Limb (tissue), 2 donors: ENCODE data around the gene HCFC2.
"Not testable (repeated sequence)": the region's sequence is repeated elsewhere in the genome, so short reads cannot be mapped to it uniquely, and the experiment has no call there.

Experiments
- DNase-seq, 2 donors: peaks; one replicate each; pipeline ENCODE4 v3.0.0-alpha.2; 2016; ENCODE audit errors: extremely low spot score in 2 of 2

Gene HCFC2

DNA sequence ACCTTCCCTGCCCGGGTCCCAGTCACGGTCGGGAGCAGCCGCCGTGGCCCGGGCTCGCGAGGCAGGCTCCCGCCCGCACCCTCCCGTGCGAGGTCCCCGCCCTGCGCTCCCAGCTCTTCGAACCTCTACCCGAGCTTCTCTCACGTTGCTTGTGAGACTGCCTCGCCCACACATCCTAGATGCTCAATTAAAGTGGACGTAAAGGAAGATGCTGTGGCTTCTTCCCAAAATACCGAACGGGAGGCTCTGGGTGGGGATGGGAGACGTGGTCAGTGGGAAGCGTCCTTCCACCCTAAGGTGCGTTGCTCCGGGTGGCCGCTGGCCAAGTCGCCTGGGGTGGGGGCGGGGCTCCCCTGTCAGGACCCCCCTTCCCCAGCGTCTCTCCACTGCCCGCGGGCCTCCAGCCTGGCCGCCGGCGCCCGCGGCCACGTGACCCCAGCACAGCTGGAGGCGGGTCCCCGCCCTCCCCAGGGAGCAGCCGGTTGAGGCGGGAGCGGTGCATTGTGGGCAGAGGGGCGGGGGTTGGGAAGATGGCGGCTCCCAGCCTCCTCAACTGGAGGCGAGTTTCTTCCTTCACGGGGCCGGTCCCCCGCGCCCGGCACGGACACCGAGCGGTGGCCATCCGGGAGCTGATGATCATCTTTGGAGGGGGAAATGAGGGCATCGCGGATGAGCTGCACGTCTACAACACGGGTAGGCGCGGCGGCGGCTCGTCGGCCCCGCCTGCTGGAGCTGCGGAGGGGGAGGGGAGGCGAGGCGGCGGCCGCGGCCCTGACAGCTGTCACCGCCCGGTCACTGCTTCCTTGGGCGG is at the start of gene HCFC2:
Gene HCFC2 (plus strand): TSS at position 501 of the 811 bp plus-strand sequence. CDS start 30 bp downstream, at position 531.
- peak; percentile 91 to 96 for DNase-seq

DNA sequence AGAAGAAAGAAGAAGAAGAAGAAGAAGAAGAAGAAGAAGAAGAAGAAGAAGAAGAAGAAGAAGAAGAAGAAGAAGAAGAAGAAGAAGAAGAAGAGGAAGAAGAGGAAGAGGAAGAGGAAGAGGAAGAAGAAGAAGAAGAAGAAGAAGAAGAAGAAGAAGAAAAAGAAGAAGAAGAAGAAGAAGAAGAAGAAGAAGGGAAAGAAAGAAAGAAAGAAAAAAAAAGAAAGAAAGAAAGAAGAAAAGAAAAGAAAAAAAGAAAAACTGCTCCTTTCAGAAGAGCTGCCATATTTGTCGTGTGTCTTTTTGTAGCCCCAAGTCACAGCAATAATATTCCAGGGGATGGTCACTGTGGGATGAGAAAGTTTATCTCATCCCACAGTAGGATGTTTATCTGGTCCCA is 42.5 kb upstream of the HCFC2 start:
- not testable (repeated sequence) for DNase-seq

DNA sequence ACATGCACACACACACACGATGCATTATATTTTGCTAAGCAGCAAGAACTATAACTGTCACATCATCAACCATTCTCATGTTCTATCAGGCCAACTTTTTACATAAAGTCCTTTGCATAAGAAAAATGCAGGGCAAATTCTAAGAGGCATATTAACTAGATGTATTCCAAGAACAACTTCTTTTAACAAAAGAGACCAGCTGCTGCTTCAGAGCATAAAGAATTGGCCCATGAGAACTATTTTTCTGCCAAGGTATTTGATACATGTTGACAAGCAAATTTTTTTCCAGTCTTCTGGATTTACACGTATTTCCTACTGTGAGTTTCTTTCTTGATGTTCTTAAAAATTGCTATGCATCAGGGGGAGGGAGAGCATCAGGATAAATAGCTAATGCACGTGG is 41.5 kb upstream of the HCFC2 start:
- DNase-seq: peak in 1 of 2 donors; percentile 32

DNA sequence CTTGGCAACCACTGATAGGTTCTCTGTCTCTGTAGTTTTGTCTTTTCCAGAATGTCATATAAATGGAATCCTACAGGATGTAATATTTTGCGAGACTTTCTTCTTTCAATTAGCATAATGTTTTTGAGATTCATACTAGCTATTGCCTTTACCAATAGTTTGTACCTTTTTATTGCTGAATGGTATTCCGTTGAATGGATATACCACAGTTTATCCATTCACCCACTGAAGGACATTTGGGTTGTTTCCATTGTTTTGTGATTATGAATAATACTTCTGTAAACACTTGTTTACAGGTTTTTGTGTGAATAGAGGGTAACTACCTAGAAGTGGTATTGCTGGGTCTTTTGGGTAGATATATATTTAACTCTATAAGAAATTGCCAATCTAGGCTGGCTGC is 40.6 kb upstream of the HCFC2 start:
- no peak for DNase-seq

DNA sequence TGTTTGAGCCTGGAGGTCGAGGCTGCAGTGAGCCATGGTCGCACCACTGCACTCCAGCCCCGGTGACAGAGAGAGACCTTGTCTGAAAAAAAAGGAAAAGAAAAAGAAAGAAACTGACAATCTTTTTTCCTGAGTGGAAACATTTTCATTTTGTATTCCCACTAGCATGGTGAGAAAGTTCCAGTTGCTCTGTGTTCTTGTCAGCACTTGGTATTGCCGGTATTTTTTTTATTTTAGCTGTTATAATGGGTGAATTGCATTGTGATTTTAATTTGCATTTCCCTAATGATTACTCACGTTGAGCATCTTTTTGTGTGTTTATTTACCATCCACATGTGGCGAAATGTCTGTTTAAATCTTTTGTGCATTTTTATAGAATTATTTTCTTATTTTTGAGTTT is 40.0 kb upstream of the HCFC2 start:
- no peak for DNase-seq

DNA sequence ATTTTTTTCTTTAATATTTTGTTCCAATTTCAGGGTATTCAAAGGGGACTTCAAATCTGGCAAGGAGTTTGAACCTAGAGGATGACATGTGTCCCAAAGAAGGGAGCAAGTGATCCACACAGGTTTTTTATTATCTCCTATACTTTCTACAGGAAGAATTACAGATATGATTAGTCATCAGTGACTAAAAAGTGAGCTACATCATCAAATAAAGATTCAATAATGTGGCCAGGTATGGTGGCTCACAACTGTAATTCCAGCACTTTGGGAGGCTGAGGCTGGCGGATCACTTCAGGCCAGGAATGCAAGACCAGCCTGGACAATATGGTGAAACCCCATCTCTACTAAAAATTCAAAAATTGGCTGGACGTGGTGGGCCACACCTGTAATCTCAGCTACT is 38.6 kb upstream of the HCFC2 start:
- DNase-seq: no peak

DNA sequence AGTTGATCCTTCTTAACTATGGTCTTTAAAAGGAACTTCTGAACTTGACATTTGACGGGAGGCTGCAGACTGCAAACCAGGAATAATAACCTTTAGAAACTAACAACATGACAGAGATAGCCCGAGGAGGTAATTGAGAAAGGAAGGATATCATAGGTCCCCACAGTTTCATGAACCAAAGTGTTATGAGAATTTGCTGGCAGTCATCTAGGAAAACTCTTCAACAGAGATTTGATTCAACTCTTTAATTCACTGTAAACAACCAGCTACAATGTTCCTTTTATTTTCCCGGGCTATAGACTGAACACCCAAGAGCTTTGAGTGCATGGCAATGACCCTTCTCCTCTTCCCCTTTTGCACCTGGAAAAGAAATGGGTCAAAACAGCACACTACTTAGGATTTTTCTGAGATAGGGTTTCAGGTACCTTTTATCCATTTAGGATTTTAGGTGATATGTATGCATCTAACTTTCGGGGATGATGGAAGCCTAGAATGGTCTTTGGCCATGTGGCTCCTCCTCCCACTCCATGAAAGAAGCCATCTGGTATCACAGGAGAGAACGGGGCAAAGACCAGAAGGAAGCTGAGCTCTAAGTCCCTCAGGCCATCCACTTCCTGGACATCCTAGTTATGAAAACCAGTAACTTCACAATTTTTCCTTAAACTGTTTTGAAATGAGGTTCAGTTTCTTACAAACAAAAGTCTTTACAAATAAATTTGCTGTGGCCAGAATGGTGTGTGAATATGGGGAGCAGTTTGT is 37.3 kb upstream of the HCFC2 start:
- DNase-seq: no peak

DNA sequence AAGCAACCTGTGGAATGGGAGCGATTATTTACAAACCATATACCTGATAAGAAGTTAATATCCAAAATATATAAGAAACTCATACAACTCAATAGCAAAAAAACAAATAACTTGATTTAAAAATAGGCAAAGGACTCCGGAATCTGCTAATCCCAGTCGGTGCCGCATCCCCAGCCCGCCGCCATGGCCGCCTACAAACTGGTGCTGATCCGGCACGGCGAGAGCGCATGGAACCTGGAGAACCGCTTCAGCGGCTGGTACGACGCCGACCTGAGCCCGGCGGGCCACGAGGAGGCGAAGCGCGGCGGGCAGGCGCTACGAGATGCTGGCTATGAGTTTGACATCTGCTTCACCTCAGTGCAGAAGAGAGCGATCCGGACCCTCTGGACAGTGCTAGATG is 33.7 kb upstream of the HCFC2 start:
- DNase-seq: not testable (repeated sequence)

DNA sequence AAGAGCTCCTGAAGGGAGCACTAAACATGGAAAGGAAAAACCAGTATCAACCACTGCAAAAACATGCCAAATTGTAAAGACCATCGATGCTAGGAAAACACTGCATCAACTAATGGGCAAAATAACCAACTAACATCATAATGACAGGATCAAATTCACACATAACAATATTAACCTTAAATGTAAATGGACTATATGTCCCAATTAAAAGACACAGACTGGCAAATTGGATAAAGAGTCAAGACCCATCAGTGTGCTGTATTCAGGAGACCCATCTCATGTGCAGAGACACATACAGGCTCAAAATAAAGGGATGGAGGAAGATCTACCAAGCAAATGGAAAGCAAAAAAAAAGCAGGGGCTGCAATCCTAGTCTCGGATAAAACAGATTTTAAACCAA is 28.2 kb upstream of the HCFC2 start:
- not testable (repeated sequence) for DNase-seq

DNA sequence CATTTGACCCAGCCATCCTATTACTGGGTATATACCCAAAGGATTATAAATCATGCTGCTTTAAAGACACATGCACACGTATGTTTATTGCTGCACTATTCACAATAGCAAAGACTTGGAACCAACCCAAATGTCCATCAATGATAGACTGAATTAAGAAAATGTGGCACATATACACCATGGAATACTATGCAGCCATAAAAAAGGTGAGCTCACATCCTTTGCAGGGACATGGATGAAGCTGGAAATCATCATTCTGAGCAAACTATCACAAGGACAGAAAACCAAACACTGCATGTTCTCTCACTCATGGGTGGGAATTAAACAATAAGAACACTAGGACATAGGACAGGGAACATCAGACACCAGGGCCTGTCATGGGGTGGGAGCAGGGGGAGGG is 24.6 kb upstream of the HCFC2 start:
- DNase-seq: not testable (repeated sequence)

DNA sequence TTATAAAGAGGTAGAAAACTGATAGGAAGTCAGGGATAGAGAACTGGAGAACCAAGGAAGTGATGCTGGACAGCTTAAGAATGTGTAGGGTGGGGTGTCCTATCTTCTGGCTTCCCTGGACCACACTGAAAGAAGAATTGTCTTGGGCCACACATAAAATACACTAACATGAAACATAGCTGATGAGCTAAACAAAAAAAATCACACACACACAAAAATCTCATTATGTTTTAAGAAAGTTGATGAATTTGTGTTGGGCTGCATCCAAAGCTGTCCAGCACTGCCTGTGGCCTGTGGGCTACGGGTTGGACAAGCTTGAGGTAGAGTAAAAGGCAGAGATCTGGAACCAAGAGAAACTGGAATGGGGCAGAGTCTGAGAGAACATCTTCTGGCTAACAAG is 21.8 kb upstream of the HCFC2 start:
- no peak for DNase-seq

DNA sequence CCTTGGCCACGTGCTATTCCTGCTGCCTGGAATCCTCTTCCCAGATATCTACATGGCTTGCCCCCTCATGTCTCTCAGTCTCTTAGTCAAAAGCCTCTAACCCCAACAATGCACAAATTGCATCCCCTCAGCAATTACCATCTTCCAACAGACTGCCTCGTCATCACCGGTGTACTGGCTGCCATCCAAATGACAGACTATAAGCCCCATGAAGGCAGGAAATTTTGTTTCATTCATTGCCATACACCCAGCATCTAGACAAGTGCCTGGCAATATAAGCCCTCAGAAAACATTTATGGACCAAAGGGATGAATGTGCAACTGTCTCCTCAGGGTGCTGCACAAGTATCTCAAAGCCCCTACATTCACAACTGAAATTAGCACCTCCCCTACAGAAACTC is 20.2 kb upstream of the HCFC2 start:
- DNase-seq: no peak

DNA sequence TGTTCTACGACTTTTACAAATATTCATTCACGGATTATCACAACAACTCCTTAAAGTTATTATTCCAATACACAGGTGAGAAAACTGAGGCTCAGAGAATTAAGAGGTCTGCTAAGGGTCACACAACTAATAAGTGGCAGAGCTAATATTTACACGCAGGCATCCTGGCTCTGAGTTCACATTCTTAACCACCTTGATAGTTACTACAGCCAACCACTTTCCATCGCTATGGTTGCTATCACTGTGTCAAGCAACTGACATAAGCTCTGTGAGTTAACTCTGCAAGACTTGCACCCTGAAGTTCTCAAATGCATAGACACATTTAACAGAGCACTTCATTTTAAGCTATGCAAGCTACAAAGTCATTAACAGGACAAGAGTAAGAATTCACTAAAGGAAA is 18.0 kb upstream of the HCFC2 start:
- no peak for DNase-seq

DNA sequence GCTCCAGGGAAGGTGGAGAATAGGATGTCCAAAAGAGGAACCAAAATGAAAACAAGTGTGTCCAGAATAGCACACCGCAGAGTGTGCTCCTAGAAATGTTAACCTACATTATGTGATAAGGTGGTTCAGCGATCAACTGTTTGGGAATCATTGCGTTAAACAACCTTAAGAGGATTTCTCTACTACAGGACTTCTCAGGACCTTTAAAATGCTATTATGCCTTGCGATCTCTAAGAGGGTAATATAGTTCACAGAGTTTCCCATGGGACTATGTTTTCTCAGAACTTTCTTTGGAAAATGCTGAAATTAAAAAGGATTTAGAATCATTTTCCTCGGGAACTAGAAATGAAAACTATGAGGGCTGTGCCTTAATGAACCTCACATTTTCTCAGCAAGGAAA is 16.2 kb upstream of the HCFC2 start:
- no peak for DNase-seq

DNA sequence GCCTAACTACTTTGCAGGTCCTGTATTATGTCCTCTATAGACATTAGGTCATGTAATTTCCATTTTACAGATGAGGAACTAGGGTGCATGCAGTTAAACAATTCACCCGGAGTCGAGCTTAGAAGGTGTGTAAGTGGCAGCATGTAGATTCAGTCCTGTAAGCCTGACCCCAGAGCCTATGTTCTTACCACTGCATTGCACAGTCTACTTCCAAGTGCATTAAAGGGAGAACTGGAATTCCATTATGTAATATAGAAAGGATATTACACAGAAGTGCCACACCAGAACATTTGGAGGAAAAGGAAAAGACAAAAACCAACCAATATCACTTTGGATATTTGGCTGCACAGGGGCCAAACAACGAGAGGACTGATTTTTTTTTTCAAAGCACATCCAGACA is 15.5 kb upstream of the HCFC2 start:
- no peak for DNase-seq

DNA sequence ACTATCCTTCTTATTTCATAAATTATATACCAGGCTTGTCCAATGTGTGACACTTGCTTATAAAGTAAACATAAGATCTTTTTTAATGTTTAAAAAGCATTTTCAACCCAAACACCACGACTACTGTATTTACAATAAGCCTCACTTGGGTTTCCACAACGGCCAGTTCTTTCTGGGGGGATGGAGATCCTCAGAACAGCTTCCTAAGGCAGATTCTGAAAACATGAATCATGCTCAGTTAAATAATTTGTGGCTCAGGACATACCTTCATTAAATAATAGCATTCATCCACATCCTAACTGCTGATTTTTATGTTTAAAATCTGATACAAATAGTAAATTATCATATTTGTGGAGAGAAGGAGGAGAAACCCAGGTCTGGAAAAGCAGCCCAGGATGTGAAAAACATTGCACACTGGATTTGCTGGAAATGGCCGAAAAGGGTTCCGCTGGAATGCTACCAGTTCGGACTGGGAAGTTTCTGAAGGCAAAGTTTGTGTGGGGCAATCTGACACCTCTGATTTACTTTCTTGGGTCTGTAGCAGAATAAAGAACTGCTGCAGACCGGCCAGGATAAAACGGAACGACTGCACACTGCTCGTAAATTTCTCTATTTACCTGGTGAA is 14.9 kb upstream of the HCFC2 start:
- no peak for DNase-seq

DNA sequence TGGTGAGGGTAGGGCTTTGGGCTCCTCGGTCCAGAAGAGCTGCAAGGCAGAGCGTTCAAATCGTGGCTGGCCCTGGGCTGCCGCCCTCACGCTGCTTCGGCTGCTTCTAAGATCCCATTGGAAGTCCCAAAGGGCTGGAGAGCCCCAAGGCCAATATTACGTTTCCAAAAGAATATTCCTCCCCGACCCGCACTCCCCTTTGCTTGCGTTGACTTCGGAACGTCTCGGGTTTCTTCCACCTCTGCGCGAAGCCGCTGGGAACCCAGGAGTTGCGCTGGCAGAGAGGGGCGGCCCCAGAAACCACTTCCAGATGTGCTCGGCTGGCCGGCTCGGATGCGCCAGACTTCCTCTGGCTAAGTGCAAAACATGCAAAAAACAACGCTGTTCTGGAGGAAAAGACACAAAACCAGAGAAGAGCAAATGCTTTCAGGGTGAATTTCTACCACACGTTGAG is 14.4 kb upstream of the HCFC2 start, which contains the start of gene GLT8D2:
Gene GLT8D2 (minus strand): TSS at position 285 of the 454 bp plus-strand sequence. CDS start 30,539 bp downstream, outside the sequence.
- peak; percentile 83 to 87 for DNase-seq

DNA sequence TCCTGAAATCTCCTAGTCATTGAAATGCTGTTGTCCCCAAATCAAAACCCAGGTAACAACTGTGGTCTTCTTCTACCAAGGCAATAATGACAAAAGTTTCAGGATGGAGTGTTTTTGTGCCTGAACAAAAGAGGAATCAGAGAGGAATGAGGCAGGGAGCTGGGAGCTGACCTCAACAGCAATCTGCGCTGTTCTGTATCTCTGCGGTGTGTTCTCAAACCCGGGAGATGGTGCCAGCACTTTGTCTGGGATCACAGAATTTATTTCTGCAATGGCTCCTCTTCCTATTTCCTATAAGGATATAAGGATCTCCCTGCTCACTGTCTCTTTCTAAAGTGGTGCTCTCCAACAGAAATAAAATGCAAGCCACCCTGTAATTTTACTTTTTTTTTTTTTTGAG is 13.9 kb upstream of the HCFC2 start:
- DNase-seq: no peak

DNA sequence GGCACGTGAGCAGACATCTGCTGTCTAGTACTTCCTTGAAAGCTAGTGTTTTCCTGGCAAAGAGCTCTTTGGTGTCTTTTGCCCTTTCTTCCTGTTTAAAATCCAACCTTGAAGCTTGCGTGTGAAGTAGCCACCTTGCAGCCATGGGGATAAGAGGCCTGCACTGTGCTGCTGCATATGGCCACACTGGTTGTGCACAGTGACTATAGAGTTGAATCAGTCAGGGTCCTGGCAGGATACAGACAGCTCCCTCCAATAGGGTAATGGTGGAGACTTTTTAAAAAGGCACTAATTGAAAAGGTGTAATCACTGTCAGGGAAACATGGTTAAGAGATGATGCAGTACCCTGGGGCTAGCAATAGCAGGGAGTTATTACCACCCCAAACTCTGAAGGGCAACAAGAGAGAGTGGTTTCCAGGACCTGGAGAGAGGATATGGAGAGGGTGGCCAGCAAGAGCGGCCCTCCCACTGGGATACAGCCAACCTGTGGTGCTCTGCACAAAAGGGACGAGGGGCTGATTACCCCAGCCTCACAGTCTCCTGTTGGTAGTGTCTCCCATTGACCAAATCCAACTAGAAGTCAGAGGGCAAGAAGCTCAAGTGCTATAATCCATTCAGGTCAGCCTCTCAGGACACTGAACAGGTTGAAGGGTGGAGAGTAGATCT is 9.5 kb upstream of the HCFC2 start:
- no peak for DNase-seq

DNA sequence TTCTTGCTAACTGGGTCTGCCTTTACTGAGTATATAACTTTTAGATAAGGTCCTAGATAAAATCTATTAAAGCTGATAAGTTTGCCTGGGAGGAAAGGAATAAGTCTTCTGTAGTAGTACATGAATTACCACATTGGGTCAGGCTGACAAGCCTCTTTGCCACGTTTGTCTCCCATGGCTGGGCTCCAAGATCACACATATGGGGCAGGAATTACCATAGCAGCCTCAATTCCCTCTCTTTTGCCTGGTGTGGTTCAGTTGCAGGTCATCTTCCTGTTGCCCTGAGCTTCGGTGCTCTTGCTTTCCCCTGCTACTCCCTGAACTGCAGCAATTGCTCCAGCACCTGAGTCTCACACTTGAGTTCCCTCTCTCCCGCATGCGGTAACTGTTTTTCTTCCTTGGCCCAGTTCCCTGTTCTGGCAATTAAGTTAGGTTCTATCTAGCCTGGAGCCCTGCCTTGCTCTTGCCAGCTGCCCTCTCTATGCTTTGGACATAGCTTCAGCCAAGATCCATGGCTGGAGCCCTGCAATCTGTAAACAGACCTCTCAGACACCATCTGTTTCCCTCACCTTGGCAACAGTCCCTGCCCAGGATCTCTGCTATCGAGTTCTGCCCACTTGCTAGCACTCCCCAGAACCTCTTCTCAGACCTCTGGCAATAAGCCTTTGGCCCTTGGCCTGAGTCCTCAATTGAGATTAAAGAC is 8.5 kb upstream of the HCFC2 start:
- no peak for DNase-seq

DNA sequence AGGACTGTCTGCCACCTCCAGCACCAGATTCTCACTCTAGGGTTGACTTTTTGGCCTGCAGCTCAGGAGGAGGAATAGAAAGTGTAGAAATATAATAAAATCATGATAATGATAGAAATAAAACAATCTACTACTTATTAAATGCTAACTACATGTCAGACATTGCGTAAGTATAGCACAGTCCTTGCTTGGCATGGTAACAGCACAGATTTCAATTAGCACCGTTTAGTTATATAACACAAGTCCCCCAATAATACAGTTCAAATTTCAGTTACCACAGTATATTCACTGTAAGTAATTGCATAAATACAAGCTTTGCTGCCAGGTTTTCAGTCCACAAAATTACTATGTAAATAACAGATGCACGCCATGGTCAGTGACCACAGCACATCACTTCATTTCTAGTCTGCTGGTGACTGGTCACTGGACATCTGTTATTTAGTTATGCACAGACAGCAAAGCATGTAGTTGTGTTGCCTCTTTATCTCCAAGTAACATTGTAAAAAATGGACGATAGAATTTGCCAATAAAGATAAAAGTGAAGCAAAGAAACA is 7.8 kb upstream of the HCFC2 start:
- no peak for DNase-seq
